Caco-2 (cell line): ENCODE measurements around the gene OSCP1. TPM values are rescaled to one million over a fixed set of nuclear protein-coding genes. Genes with fewer than 3 reads are reported as not detected.
A peak's percentile ranks its signal among the peaks of the same experiment; 100 is the strongest.
"Not testable (repeated sequence)": the region's sequence is repeated elsewhere in the genome, so short reads cannot be mapped to it uniquely, and the experiment has no call there.

Experiments used
- BruUV-seq: library from RNA; stranded (reverse); fragments of 400-500 nt; replicated peaks from 2 replicates; lab custom pipeline; 2021; lab: Mats Ljungman, UMichigan
- CTCF ChIA-PET: fragments of 300-600 bp; sonication (Branson Sonifier 250); formaldehyde crosslinking; loops from one replicate; lab custom pipeline; 2022; ENCODE audit warnings: antibody characterized with exemption; lab: Charles Lee
- POLR2A ChIA-PET: fragments of 300-600 bp; sonication (Branson Sonifier 250); formaldehyde crosslinking; loops from one replicate; lab custom pipeline; 2022; ENCODE audit warnings: antibody characterized with exemption; lab: Charles Lee
- DNase-seq, 2 experiments: peaks; one replicate each; pipeline versions ENCODE4 v3.0.0 to v3.0.0-alpha.2; 2020 to 2022
- H3K27me3 ChIP-seq: replicated peaks from 2 replicates; pipeline ENCODE4 v1.6.0; 2011; ENCODE audit warnings: low read length; ENCODE audit not compliant: control insufficient read depth, insufficient read depth
- H3K36me3 ChIP-seq: 2 replicates; pipeline ENCODE4 v1.5.1; 2011; ENCODE audit warnings: low read length; ENCODE audit not compliant: control insufficient read depth, insufficient read depth
- H3K4me1 ChIP-seq: fragments of 250-450 bp; sonication (Bioruptor Pico); 2 replicates; pipeline ENCODE4 v1.5.1; 2020; ENCODE audit warnings: mild to moderate bottlenecking
- H3K4me3 ChIP-seq: 2 replicates; pipeline ENCODE4 v1.5.1; 2011; ENCODE audit warnings: low read depth, mild to moderate bottlenecking, control low read depth, low read length
- H3K9me3 ChIP-seq: fragments of 250-450 bp; sonication (Bioruptor Pico); 2 replicates; pipeline ENCODE4 v1.5.1; 2020; ENCODE audit warnings: mild to moderate bottlenecking, moderate library complexity
- H3K27ac Mint-ChIP-seq: one replicate; pipeline ENCODE4 v1.8.0; 2022; ENCODE audit warnings: mixed read lengths; ENCODE audit not compliant: unreplicated experiment
- H3K27me3 Mint-ChIP-seq: one replicate; pipeline ENCODE4 v1.8.0; 2022; ENCODE audit warnings: mixed read lengths; ENCODE audit not compliant: insufficient read depth, unreplicated experiment
- H3K36me3 Mint-ChIP-seq: one replicate; pipeline ENCODE4 v1.8.0; 2022; ENCODE audit warnings: mild to moderate bottlenecking, mixed read lengths; ENCODE audit not compliant: insufficient read depth, unreplicated experiment
- H3K4me1 Mint-ChIP-seq: one replicate; pipeline ENCODE4 v1.8.0; 2022; ENCODE audit warnings: low read depth, mixed read lengths; ENCODE audit not compliant: unreplicated experiment
- H3K4me3 Mint-ChIP-seq: one replicate; pipeline ENCODE4 v1.8.0; 2022; ENCODE audit warnings: mild to moderate bottlenecking, moderate library complexity, mixed read lengths; ENCODE audit not compliant: unreplicated experiment
- H3K9me3 Mint-ChIP-seq: one replicate; pipeline ENCODE4 v1.8.0; 2022; ENCODE audit warnings: mixed read lengths; ENCODE audit not compliant: unreplicated experiment
- intact Hi-C: fragments of 100-400 bp; cut with micrococcal nuclease; formaldehyde crosslinking; loops from one replicate; pipeline ENCODE4 v1.10.0; 2022; ENCODE audit not compliant: unreplicated experiment
- total RNA-seq: library from RNA; stranded (reverse); gene quantifications from 2 replicates; pipeline ENCODE4 v1.2.3, GENCODE V29; 2022
- TF ChIP-seq, protein P1 (sequence below), 2 experiments: fragments of 200-600 bp in 1 of 2; IDR thresholded peaks; 1 replicate in 1 of 2; 2 replicates in 1 of 2; pipeline versions ENCODE4 v1.5.1 to v1.8.0; 2011 to 2022; ENCODE audit warnings: antibody characterized with exemption in 1 of 2, control low read depth in 1 of 2, inconsistent platforms in 1 of 2, low read depth in 1 of 2, low read length in 1 of 2, mild to moderate bottlenecking in 1 of 2, moderate library complexity in 1 of 2; ENCODE audit not compliant: insufficient read depth in 1 of 2, severe bottlenecking in 1 of 2, unreplicated experiment in 1 of 2

Gene OSCP1
- total RNA-seq, 1 experiment from 2014 or later, result 0.91 TPM

GRCh38 chr1:36493524-36493923 lies 43.3 kb upstream of the OSCP1 start:
- Mint-ChIP-seq H3K4me3 (no peak overlapping the region), H3K9me3 (no peaks in the 10 kb centered on the region), H3K4me1 (peaks cover 12% of the 10 kb centered on the region), H3K27ac (no peak overlapping the region), H3K36me3 (peaks cover 6% of the 10 kb centered on the region), H3K27me3 (no peaks in the 10 kb centered on the region)
- intact Hi-C loops, result no loop called here
- BruUV-seq, result no TSS peak
- Histone ChIP-seq H3K36me3 (no peaks in the 10 kb centered on the region), H3K4me3 (no peak overlapping the region), H3K9me3 (no peaks in the 10 kb centered on the region), H3K4me1 (peaks cover 14% of the 10 kb centered on the region), H3K27me3 (no peaks in the 10 kb centered on the region)
- CTCF ChIA-PET, result no interaction called here
- TF ChIP-seq, protein P1, sequence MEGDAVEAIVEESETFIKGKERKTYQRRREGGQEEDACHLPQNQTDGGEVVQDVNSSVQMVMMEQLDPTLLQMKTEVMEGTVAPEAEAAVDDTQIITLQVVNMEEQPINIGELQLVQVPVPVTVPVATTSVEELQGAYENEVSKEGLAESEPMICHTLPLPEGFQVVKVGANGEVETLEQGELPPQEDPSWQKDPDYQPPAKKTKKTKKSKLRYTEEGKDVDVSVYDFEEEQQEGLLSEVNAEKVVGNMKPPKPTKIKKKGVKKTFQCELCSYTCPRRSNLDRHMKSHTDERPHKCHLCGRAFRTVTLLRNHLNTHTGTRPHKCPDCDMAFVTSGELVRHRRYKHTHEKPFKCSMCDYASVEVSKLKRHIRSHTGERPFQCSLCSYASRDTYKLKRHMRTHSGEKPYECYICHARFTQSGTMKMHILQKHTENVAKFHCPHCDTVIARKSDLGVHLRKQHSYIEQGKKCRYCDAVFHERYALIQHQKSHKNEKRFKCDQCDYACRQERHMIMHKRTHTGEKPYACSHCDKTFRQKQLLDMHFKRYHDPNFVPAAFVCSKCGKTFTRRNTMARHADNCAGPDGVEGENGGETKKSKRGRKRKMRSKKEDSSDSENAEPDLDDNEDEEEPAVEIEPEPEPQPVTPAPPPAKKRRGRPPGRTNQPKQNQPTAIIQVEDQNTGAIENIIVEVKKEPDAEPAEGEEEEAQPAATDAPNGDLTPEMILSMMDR (IDR thresholded peaks at IDR 0.05; ENCODE audit: insufficient read depth in 1 of 2, low read depth in 1 of 2, low read length in 1 of 2, severe bottlenecking in 1 of 2, unreplicated experiment in 1 of 2), result no peak
- POLR2A ChIA-PET, result no interaction called here
- DNase-seq, result no peak

DNA sequence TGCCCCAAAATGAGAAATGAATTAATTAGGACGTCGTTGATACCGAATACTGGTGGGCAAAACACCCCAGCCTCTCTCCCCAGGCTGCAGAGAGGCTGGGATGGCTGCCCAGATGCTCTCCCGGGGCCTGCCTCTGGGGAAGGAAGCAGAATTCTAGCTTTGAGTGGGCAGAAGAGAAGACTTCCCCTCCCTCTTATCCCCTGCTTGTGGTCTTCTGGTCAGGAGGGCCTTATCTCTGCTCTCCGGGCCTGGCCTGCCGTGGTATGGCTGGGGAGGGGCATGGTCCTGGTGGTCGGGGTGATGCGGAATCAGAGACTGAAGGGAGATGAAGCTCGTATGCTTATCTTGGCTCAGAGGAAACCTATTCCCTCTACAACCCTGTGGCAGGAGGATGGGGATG lies 42.2 kb upstream of the OSCP1 start:
- Histone ChIP-seq H3K9me3 (no peaks in the 10 kb centered on the region), H3K27me3 (no peaks in the 10 kb centered on the region), H3K36me3 (no peaks in the 10 kb centered on the region), H3K4me1 (peaks cover 25% of the 10 kb centered on the region), H3K4me3 (no peak overlapping the region)
- ChIA-PET CTCF (no interaction called here), POLR2A (no interaction called here)
- peaks cover 12% of the 10 kb centered on the region for H3K4me1 Mint-ChIP-seq
- TF ChIP-seq, protein P1 (IDR thresholded peaks at IDR 0.05; ENCODE audit: insufficient read depth in 1 of 2, low read depth in 1 of 2, low read length in 1 of 2, severe bottlenecking in 1 of 2, unreplicated experiment in 1 of 2), result no peak
- intact Hi-C loops, result no loop called here
- H3K4me3 Mint-ChIP-seq, result no peak overlapping the region
- BruUV-seq, result no TSS peak
- no peaks in the 10 kb centered on the region for H3K9me3 Mint-ChIP-seq
- peaks cover 6% of the 10 kb centered on the region for H3K36me3 Mint-ChIP-seq
- no peaks in the 10 kb centered on the region for H3K27me3 Mint-ChIP-seq
- no peak overlapping the region for H3K27ac Mint-ChIP-seq
- peak in 1 of 2 experiments; percentile 1 for DNase-seq

GRCh38 chr1:36489258-36490051 lies 39.2 kb upstream of the OSCP1 start:
- H3K36me3 Mint-ChIP-seq, POLR2A ChIA-PET, CTCF ChIA-PET, H3K9me3 ChIP-seq, H3K36me3 ChIP-seq, H3K9me3 Mint-ChIP-seq, intact Hi-C loops, BruUV-seq, H3K4me3 ChIP-seq, H3K27me3 Mint-ChIP-seq, H3K27me3 ChIP-seq, H3K4me3 Mint-ChIP-seq: not testable (repeated sequence)
- peaks cover 40% of the 10 kb centered on the region for H3K4me1 ChIP-seq
- H3K4me1 Mint-ChIP-seq, result peaks cover 12% of the 10 kb centered on the region
- H3K27ac Mint-ChIP-seq, result peak overlapping the region; percentile 25
- DNase-seq, result peak; percentile 22 to 51
